Body of pancreas (tissue), 4 donors: ENCODE results near the gene C2orf69.

Experiments used
- POLR2A ChIP-seq, 3 donors: fragments of 450-650 bp; IDR thresholded peaks; one replicate each; pipeline ENCODE4 v1.6.1; 2016; ENCODE audit warnings: antibody characterized with exemption in 3 of 3, mild to moderate bottlenecking in 2 of 3
- TF ChIP-seq, protein P1 (sequence below), 7 experiments: fragments of 450-650 bp in 4 of 7; fragments of 200-600 bp in 3 of 7; sonication (generic) in 3 of 7; IDR thresholded peaks; one replicate each; pipeline ENCODE4 v1.5.1; 2016 to 2019; ENCODE audit warnings: antibody characterized with exemption in 7 of 7

DNA sequence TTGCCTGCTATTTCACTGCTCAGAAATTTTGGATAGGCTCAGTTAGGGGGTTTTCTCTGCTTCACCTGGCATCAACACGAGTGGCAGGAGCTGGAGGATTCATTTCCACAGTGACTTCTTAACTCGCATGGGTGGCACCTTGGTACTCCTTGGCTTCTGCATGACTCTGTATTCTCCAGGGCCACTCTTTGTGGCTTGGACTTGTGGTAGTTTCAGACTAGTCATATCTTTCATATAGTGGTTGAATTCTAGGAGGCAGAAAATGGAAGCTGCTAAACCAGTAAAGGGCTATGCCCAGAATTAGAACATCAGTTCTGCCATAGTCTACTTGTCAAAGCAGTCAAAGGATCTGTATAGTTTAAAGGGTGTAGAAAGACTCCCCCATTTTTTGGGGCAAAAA lies 51.1 kb downstream of the C2orf69 start:
- TF ChIP-seq, protein P1, sequence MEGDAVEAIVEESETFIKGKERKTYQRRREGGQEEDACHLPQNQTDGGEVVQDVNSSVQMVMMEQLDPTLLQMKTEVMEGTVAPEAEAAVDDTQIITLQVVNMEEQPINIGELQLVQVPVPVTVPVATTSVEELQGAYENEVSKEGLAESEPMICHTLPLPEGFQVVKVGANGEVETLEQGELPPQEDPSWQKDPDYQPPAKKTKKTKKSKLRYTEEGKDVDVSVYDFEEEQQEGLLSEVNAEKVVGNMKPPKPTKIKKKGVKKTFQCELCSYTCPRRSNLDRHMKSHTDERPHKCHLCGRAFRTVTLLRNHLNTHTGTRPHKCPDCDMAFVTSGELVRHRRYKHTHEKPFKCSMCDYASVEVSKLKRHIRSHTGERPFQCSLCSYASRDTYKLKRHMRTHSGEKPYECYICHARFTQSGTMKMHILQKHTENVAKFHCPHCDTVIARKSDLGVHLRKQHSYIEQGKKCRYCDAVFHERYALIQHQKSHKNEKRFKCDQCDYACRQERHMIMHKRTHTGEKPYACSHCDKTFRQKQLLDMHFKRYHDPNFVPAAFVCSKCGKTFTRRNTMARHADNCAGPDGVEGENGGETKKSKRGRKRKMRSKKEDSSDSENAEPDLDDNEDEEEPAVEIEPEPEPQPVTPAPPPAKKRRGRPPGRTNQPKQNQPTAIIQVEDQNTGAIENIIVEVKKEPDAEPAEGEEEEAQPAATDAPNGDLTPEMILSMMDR (IDR thresholded peaks at IDR 0.05) = no peak
- TF ChIP-seq POLR2A (IDR thresholded peaks at IDR 0.05) = no peak
